Right lobe of liver (tissue), 6 donors: Measurements from ENCODE around the gene CMTM7. TPM values are rescaled to one million over a fixed set of nuclear protein-coding genes. Genes with fewer than 3 reads are reported as not detected.

ENCODE experiments used
- ATAC-seq, 4 donors: fragments of 200-7000 bp; cut with Tn5 transposase; one replicate each; pipeline ENCODE4 v1.9.1; 2020; ENCODE audit warnings: mild to moderate bottlenecking in 4 of 4, moderate library complexity in 4 of 4
- DNase-seq, 3 donors: peaks; one replicate each; pipeline ENCODE4 v3.0.0-alpha.2; 2020
- H3K27ac ChIP-seq, 3 donors: fragments of 200-600 bp; one replicate each; pipeline ENCODE4 v1.8.0; 2022
- H3K27me3 ChIP-seq, 2 donors: fragments of 200-600 bp; one replicate each; pipeline ENCODE4 v1.8.0; 2022
- H3K36me3 ChIP-seq, 4 donors: fragments of 200-600 bp; sonication (generic) in 1 of 4; one replicate each; pipeline versions ENCODE4 v1.5.1 to v1.8.0; 2017 to 2022; ENCODE audit warnings: control low read depth in 1 of 4
- H3K4me1 ChIP-seq, 4 donors: fragments of 200-600 bp; sonication (generic) in 1 of 4; one replicate each; pipeline versions ENCODE4 v1.5.1 to v1.8.0; 2017 to 2022; ENCODE audit warnings: control low read depth in 1 of 4
- H3K4me3 ChIP-seq, 3 donors: fragments of 200-600 bp; one replicate each; pipeline ENCODE4 v1.8.0; 2022
- H3K9me3 ChIP-seq, 4 donors: fragments of 200-600 bp; sonication (generic) in 1 of 4; one replicate each; pipeline versions ENCODE4 v1.5.1 to v1.8.0; 2017 to 2022; ENCODE audit warnings: control low read depth in 1 of 4
- POLR2A ChIP-seq: fragments of 450-650 bp; IDR thresholded peaks from one replicate; pipeline ENCODE4 v1.6.1; 2017; ENCODE audit warnings: antibody characterized with exemption, mild to moderate bottlenecking
- WGBS: methylation state at CpG from one replicate; pipeline ENCODE4 v1.1.6; 2018; ENCODE audit warnings: low coverage, low lambda C conversion rate; ENCODE audit not compliant: insufficient coverage; ENCODE audit errors: missing lambda C conversion rate; 5-methylcytosine and 5-hydroxymethylcytosine counted together
- intact Hi-C, 2 donors: fragments of 100-400 bp; cut with DNase I; formaldehyde crosslinking; loops; one replicate each; pipeline versions ENCODE4 v1.11.2 to v1.14.1; 2022
- total RNA-seq, 6 experiments: library from RNA; depleted of rRNA in 2 of 6; stranded (reverse); fragments of >200 nt in 2 of 6; fragmentation: NEBNext Ultra II Directional in 3 of 6; extraction: Animal tissue kit (Norgen Biotek cat#: 25700) in 3 of 6; gene quantifications; one replicate each; pipeline versions ENCODE4 v1.1.0 to v1.2.4, GENCODE V29; 2016 to 2023
- TF ChIP-seq, protein P1 (sequence below), 4 donors: fragments of 200-600 bp in 3 of 4; fragments of 450-650 bp in 1 of 4; IDR thresholded peaks; one replicate each; pipeline versions ENCODE4 v1.5.1 to v1.8.0; 2016 to 2022; ENCODE audit warnings: antibody characterized with exemption in 4 of 4, mild to moderate bottlenecking in 2 of 4
- donor health status: DM: no; HTN: yes; CAD: no.
- donor health status: DM: no; HTN: no; CAD: no.
- donor health status: DM: no; HTN: no; CAD: no.
- donor health status: DM: no; HTN: yes; CAD: no.
- donor health status: DM: no; HTN: yes; CAD: no.

CMTM7 gene
- total RNA-seq, 6 experiments from 2014 or later = 2.7 to 9.8 (median 5.0) TPM

DNA sequence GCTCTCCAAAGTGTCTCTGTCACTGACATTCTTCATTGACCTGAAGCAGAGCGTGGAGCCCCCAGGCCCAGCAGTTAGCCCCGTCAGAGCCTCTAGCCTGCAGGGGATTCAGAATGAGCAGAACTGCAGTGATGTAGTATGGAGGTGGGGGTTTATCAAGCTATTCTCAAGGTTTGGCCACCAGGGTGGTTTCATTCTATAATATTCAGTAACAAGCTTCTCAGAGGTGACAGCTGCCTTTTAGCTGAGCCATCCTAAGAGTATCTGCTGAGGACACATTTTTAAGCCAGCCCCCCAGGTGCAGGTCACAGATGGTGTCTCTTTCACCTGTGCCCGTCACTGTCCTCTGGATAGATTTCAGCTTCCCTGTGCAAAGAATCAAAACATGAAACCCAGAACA, 31.9 kb downstream of the CMTM7 start:
- Histone ChIP-seq H3K27ac (no peak overlapping the region), H3K36me3 (no peaks in the 10 kb centered on the region), H3K4me1 (peaks cover 0 to 28% (median 3%) of the 10 kb centered on the region in 4 donors), H3K4me3 (no peak overlapping the region), H3K27me3 (no peaks in the 10 kb centered on the region), H3K9me3 (no peaks in the 10 kb centered on the region)
- ATAC-seq = no peak
- 83% methylated on average over 1 of the region's 3 CpGs for WGBS
- no peak for DNase-seq
- intact Hi-C loops = no loop called here
- TF ChIP-seq, protein P1, sequence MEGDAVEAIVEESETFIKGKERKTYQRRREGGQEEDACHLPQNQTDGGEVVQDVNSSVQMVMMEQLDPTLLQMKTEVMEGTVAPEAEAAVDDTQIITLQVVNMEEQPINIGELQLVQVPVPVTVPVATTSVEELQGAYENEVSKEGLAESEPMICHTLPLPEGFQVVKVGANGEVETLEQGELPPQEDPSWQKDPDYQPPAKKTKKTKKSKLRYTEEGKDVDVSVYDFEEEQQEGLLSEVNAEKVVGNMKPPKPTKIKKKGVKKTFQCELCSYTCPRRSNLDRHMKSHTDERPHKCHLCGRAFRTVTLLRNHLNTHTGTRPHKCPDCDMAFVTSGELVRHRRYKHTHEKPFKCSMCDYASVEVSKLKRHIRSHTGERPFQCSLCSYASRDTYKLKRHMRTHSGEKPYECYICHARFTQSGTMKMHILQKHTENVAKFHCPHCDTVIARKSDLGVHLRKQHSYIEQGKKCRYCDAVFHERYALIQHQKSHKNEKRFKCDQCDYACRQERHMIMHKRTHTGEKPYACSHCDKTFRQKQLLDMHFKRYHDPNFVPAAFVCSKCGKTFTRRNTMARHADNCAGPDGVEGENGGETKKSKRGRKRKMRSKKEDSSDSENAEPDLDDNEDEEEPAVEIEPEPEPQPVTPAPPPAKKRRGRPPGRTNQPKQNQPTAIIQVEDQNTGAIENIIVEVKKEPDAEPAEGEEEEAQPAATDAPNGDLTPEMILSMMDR (IDR thresholded peaks at IDR 0.05) = no peak
- no peak for TF ChIP-seq POLR2A

DNA sequence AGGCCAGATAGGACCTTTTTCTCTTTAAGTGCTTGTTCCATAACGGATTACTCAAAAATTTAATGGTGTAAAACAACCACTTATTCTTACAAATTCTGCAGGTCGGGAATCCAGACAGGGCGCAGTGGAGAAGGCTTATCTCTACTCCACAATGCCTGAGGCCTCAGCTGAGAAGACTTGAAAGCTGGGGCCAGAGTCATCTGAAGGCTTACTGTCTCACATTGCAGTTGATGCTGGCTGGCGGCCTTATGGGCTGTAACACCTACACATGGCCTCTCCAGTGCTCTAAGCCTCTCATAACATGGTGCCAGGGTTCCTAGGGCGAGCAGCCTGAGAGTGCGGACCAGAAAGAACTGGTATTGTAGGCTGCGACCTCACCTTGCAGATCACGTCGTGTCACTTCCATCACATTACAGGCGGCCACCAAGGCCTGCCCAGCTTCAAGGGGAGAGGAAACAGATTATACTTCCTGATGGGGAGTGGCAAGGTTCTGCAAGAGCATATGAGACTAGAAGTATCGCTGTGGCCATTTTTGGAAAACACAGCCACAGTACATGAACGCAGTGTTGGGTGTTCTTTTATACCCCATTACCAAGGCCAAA, 32.4 kb downstream of the CMTM7 start:
- Histone ChIP-seq H3K4me1 (peaks cover 0 to 28% (median 3%) of the 10 kb centered on the region in 4 donors), H3K4me3 (no peak overlapping the region), H3K36me3 (no peaks in the 10 kb centered on the region), H3K9me3 (no peaks in the 10 kb centered on the region), H3K27me3 (no peaks in the 10 kb centered on the region), H3K27ac (peak overlapping the region in 2 of 3 donors; percentile 9 to 31)
- 85% methylated on average over 5 of the region's 12 CpGs for WGBS
- ATAC-seq = no peak
- intact Hi-C loops = no loop called here
- TF ChIP-seq POLR2A = no peak
- TF ChIP-seq, protein P1 (IDR thresholded peaks at IDR 0.05) = no peak
- no peak for DNase-seq

DNA sequence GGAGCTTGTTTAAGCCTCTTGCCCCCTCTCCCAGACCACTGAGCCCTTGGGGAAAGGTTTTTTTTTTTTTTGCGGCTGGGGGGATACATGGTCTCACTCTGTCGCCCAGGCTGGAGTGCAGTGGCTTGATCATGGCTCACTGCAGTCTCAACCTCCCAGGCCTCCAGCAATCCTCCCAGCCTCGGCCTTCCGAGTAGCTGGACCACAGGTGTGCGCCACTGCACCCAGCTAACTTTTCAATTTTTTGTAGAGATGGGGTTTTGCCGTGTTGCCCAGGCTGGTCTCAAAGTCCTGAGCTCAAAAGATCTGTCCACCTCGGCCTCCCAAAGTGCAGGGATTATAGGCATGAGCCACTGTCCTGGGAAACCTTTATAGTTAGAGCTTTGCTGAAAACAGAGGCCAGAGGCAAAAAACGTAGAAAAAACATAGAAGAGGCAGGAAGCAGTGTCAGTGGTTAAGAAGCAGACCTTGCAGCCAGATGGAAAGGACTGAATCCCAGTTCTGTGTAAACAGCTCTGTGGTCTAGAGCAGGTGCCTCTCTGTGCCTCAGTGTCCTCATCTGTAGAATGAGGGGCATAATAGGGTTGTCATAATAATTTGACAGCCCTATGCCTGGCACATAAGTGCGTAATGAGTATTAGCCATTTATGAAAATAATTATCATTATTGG, 33.1 kb downstream of the CMTM7 start:
- H3K4me1 ChIP-seq = peaks cover 0 to 28% (median 3%) of the 10 kb centered on the region in 4 donors
- intact Hi-C loops = no loop called here
- WGBS = 67% methylated on average over 6 of the region's 9 CpGs
- no peak for DNase-seq
- H3K27me3 ChIP-seq = no peaks in the 10 kb centered on the region
- H3K9me3 ChIP-seq = no peaks in the 10 kb centered on the region
- TF ChIP-seq, protein P1 (IDR thresholded peaks at IDR 0.05) = no peak
- TF ChIP-seq POLR2A = no peak
- H3K27ac ChIP-seq = peak overlapping the region in 2 of 3 donors; percentile 9 to 31
- no peak for ATAC-seq
- no peaks in the 10 kb centered on the region for H3K36me3 ChIP-seq
- H3K4me3 ChIP-seq = no peak overlapping the region

DNA sequence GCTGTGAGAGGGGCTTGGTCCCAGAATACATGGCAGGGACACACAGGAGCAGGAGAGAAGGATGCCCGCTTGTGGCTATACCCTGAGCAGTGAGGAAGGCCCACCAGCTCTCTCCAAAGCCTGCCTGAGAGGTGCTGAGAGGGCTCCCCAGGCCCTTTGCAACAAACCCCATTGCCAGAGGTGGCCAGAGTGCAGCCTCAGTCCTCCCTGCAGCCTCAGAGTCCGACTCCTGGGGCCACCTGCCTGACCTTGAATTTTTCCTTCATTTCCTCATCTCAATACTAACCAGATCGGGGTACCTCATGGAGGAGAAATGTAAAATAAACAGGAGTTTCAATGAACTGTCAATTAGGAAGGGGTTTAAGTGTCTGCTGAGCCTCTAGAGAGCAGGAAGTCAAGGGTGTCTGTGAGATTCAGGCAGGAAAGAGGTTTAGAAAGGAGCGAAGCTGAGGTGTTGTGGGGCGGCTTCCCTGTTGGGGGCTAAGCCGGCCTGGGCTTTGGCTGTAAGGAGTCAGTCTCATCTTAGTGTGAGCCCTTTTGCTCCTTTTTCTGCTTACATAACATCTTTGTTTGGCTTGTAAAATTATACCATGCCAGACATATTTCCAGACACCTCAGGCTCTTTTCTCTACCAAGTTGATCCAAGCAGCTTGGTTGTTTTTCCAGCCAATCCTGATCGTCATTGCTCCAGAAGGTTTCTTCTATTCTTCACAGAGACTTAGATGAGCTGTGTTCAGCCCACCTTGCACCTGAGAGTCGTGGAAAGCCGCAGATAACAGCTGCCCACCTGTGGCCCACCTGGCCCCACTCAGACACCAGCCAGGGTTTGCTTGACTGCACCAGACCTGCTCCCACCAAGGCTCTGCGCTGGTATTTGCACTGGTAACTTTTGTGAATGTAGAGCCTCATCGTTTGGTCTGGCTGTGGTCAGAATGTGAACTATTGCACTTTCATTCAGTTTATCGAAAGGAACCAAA, 36.7 kb downstream of the CMTM7 start:
- peak; percentile 42 to 46 (median 44) for ATAC-seq
- Histone ChIP-seq H3K4me3 (no peak overlapping the region), H3K36me3 (no peaks in the 10 kb centered on the region), H3K27ac (no peak overlapping the region), H3K9me3 (no peaks in the 10 kb centered on the region), H3K27me3 (no peaks in the 10 kb centered on the region), H3K4me1 (no peaks in the 10 kb centered on the region)
- no peak for DNase-seq
- no peak for TF ChIP-seq POLR2A
- TF ChIP-seq, protein P1 (IDR thresholded peaks at IDR 0.05) = no peak
- intact Hi-C loops = no loop called here
- WGBS = 44% methylated on average over 6 of the region's 12 CpGs
